Measurements from ENCODE around the gene ACTN1. TPM values are rescaled to one million over a fixed set of nuclear protein-coding genes. Genes with fewer than 3 reads are reported as not detected.

The ACTN1 gene
- total RNA-seq, 4 donors from 2014 or later: 31.9 to 111 (median 76.1) TPM

GRCh38 chr14:68896132-68896531, 83.0 kb downstream of the ACTN1 start:
- no peak for TF ChIP-seq POLR2A (IDR thresholded peaks at IDR 0.05)
- no peak for TF ChIP-seq CTCF (IDR thresholded peaks at IDR 0.05)
- intact Hi-C loops (cut with DNase I; ENCODE audit: low total_unique reads): no loop called here
- no peak for DNase-seq (ENCODE audit: low spot score in 2 of 2)
- no peak overlapping the region for H3K4me3 ChIP-seq (ENCODE audit: low read depth, poor library complexity, severe bottlenecking)
- WGBS, 2 donors: 90 to 94% methylated on average over 9 of the region's 9 CpGs

DNA sequence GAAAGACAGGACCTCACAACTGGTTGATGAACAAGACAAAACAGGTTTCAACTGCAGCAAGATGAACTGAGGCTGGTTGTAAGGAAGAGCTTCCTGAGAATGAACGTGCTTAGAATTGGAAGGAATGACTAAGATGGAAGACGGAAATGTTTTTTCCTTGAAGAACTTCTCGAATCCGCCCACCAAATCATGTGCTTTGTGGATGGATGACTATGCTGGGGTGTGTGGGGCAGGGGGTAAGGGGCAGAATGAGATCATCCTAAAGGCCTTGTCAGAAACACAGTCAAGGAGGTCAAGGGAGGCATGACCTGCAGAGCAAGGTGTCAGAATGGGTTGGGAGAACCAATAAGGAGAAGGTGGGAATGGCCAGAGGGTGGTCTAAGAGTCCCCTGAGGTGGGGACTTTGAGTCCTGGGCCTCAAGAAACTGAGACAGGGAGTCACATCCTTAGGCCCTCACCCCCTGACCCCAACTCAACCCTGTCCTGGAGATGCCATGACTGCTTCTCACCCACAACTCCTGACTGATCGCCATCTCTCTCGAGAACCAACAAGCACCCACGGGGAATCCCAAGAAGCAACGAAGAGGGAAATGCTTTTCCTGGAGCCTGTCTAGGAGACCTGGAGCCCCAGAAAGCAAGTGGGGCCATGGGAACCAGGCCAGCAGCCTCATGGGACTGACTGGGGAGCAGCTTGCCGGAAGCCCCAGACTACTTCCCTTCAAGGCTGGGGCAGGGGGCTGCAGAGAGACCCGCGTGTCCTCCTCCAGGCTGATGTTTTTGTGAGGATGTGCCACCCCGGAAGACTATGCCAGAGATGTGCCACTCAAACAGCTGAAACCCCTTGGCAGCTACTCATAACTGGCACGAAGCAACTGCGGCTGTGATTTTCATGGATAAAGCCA, 84.0 kb downstream of the ACTN1 start:
- H3K4me3 ChIP-seq (ENCODE audit: low read depth, poor library complexity, severe bottlenecking): no peak overlapping the region
- intact Hi-C loops (cut with DNase I; ENCODE audit: low total_unique reads): no loop called here
- no peak for TF ChIP-seq POLR2A (IDR thresholded peaks at IDR 0.05)
- TF ChIP-seq CTCF (IDR thresholded peaks at IDR 0.05): no peak
- DNase-seq (ENCODE audit: low spot score in 2 of 2): no peak
- 85 to 87% methylated on average over 14 of the region's 14 CpGs for WGBS, 2 donors

DNA sequence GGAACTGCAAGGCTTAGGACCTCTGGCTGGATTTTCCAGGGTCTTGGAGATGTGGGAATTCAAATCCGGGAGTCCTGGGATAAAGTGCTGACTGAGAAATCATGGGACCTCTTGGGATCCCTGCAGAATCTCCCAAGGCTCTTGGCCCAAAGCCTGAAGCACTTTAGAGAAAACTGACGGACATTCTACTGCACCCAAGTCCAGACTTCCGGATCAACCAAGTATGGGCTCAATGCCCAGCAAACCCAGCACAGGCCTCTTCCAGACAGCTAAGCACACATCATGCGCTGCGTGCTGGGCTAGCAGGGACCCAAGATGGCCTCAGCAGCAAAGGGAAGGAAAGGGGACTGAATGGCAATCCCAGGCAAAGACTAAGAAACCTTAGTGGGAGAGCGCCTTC, 85.0 kb downstream of the ACTN1 start:
- WGBS, 2 donors: 77 to 86% methylated on average over 6 of the region's 6 CpGs
- no peak for TF ChIP-seq CTCF (IDR thresholded peaks at IDR 0.05)
- TF ChIP-seq POLR2A (IDR thresholded peaks at IDR 0.05): no peak
- DNase-seq (ENCODE audit: low spot score in 2 of 2): no peak
- intact Hi-C loops (cut with DNase I; ENCODE audit: low total_unique reads): no loop called here
- H3K4me3 ChIP-seq (ENCODE audit: low read depth, poor library complexity, severe bottlenecking): no peak overlapping the region

DNA sequence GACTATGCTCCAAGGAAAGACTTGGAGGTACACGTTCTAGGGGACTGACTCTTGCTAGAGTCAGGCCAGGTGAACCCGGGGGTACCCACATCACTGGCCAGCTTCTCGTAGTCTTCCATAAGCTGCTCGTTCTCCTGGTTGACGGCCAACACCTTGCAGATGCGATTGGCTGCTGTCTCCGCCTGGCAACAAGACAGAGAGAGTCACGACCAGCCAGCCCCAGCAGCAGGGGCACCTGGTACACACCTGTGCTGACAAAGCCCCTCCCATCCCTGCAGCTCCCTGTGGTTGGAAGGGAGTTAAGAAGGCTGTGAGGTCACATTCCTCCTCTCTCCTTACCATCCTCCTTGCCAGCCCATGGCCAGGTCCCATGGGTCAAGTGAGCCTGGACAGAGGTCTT, 85.5 kb downstream of the ACTN1 start:
- 68 to 74% methylated on average over 8 of the region's 8 CpGs for WGBS, 2 donors
- H3K4me3 ChIP-seq (ENCODE audit: low read depth, poor library complexity, severe bottlenecking): no peak overlapping the region
- TF ChIP-seq POLR2A (IDR thresholded peaks at IDR 0.05) (no peak), CTCF (IDR thresholded peaks at IDR 0.05) (no peak)
- intact Hi-C loops (cut with DNase I; ENCODE audit: low total_unique reads): no loop called here
- DNase-seq (ENCODE audit: low spot score in 2 of 2): no peak

DNA sequence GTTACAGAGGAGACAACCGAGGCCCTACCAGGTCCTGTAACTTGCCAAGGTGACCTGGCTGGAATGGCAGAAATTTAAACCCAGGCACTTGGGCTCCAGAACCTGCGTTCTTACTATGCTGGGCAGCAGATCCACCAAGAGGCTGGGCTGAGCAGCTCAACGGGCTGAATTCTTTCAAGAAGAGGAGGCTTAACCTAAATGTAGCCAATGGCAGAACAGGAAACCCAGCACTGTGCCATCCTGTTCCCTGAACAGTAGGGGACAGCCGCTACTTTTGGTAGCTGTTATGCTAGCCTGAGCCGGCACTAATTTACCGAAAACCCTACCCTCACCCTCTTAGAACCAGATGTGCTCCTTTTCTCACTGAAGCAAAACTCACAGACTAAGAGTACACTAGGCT, 86.1 kb downstream of the ACTN1 start:
- WGBS, 2 donors: 86 to 88% methylated on average over 6 of the region's 6 CpGs
- H3K4me3 ChIP-seq (ENCODE audit: low read depth, poor library complexity, severe bottlenecking): no peak overlapping the region
- TF ChIP-seq CTCF (IDR thresholded peaks at IDR 0.05): no peak
- TF ChIP-seq POLR2A (IDR thresholded peaks at IDR 0.05): no peak
- DNase-seq (ENCODE audit: low spot score in 2 of 2): no peak
- intact Hi-C loops (cut with DNase I; ENCODE audit: low total_unique reads): no loop called here

Measured in lower leg skin (tissue), 4 donors.